Activated CD4-positive, alpha-beta T cell treated with anti-CD3 and anti-CD28 coated beads, Interleukin-2, amount 10 ng/mL, durations not matched to agents 7 days and 5 days (primary cell): Measurements from ENCODE around the gene FGFR3. TPM values are rescaled to one million over a fixed set of nuclear protein-coding genes. Genes with fewer than 3 reads are reported as not detected.

ENCODE experiments used
- CTCF ChIA-PET: fragments of 350-600 bp; sonication (Branson Sonifier 250); formaldehyde crosslinking; loops from one replicate; lab custom pipeline; 2021; ENCODE audit warnings: antibody characterized with exemption; lab: Charles Lee
- POLR2A ChIA-PET: fragments of 350-600 bp; sonication (Branson Sonifier 250); formaldehyde crosslinking; loops from one replicate; lab custom pipeline; 2021; ENCODE audit warnings: antibody characterized with exemption; lab: Charles Lee
- DNase-seq: peaks from one replicate; pipeline ENCODE4 v3.0.0-alpha.2; 2020
- H3K27ac Mint-ChIP-seq: one replicate; pipeline ENCODE4 v1.8.0; 2021; ENCODE audit warnings: mild to moderate bottlenecking, moderate library complexity, mixed read lengths
- H3K27me3 Mint-ChIP-seq: one replicate; pipeline ENCODE4 v1.8.0; 2021; ENCODE audit warnings: mixed read lengths
- H3K36me3 Mint-ChIP-seq: one replicate; pipeline ENCODE4 v1.8.0; 2021; ENCODE audit warnings: low read depth, mixed read lengths
- H3K4me1 Mint-ChIP-seq: one replicate; pipeline ENCODE4 v1.8.0; 2021; ENCODE audit warnings: mixed read lengths
- H3K4me3 Mint-ChIP-seq: one replicate; pipeline ENCODE4 v1.8.0; 2021; ENCODE audit warnings: mild to moderate bottlenecking, moderate library complexity, mixed read lengths
- H3K9me3 Mint-ChIP-seq: one replicate; pipeline ENCODE4 v1.8.0; 2021; ENCODE audit warnings: mixed read lengths
- total RNA-seq, 2 experiments: library from RNA; stranded (reverse); gene quantifications; one replicate each; pipeline ENCODE4 v1.2.3, GENCODE V29; 2021

FGFR3 gene
- total RNA-seq, 2 experiments from 2014 or later = 0.25 to 0.27 TPM

- no peaks in the 10 kb centered on the region for H3K27me3 Mint-ChIP-seq
- DNase-seq = peak; percentile 95
- peaks cover 45% of the 10 kb centered on the region for H3K4me1 Mint-ChIP-seq
- no peaks in the 10 kb centered on the region for H3K36me3 Mint-ChIP-seq
- POLR2A ChIA-PET = interaction anchor here (1.3 kb wide), 1 partner anchor 135 kb away, joined by 3 read pairs; the partner anchor contains the start of genes TACC3 and TMEM129
- H3K4me3 Mint-ChIP-seq = peak within 1 kb of the TSS; percentile 77
- H3K9me3 Mint-ChIP-seq = no peaks in the 10 kb centered on the region
- CTCF ChIA-PET = interaction anchor here (1.7 to 2.3 kb wide), 3 partner anchors 12 to 43 kb away, joined by 4 to 10 read pairs (median 4); no protein-coding TSS in a partner anchor
- H3K27ac Mint-ChIP-seq = peak within 1 kb of the TSS; percentile 82
Measured at GRCh38 chr4:1856071-1856942, 63.2 kb downstream of the FGFR3 start, which contains the start of gene LETM1. TSS of gene LETM1 (minus strand) at chr4:1856156. CDS start at chr4:1855950, 206 bp downstream.

DNA sequence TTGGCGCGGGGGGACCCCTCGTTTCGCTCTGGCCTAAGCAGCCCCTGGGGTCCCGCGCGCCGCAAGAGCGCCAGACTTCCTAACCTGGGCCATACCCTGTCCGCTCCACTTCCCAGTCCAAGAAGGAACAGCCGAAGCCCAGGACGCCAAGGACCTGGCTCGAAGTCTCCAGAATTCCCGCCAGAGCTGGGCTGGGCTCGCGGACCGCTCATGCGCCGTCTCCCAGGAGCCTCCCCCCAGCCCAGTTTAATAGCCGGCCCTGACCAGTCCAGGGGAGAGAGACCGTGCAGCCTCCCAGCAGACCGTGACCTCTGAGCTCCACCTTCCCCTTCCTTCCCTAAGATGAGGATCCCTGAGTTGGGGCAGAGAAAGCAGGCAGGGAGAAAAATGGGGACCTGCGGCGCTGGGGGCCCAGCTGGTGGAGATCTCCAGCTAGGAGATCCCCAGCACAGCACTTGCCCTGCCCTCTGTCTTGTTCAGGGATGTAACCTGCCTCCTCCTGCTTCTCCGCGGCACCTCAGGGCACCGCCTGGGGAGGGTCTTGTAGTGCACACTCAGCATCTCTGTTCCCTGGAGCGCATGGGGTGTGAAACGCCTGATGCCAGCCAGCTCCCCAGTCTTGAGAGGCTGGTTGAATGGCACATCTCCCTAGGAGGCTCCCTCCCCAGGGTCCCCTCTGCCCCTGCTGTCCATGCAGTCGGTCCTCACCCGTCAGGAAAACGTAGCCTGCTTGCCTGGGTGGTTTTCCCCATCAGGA is 64.0 kb downstream of the FGFR3 start:
- ChIA-PET POLR2A (interaction anchor here (1.3 kb wide), 1 partner anchor 136 kb away, joined by 3 read pairs; the partner anchor contains the start of genes TACC3 and TMEM129), CTCF (interaction anchor here (1.7 to 2.3 kb wide), 3 partner anchors 11 to 42 kb away, joined by 4 to 10 read pairs (median 4); no protein-coding TSS in a partner anchor)
- H3K4me1 Mint-ChIP-seq = peaks cover 43% of the 10 kb centered on the region
- H3K4me3 Mint-ChIP-seq = peak overlapping the region; percentile 77
- H3K27ac Mint-ChIP-seq = peak overlapping the region; percentile 80
- DNase-seq = no peak
- no peaks in the 10 kb centered on the region for H3K36me3 Mint-ChIP-seq
- no peaks in the 10 kb centered on the region for H3K9me3 Mint-ChIP-seq
- H3K27me3 Mint-ChIP-seq = no peaks in the 10 kb centered on the region

DNA sequence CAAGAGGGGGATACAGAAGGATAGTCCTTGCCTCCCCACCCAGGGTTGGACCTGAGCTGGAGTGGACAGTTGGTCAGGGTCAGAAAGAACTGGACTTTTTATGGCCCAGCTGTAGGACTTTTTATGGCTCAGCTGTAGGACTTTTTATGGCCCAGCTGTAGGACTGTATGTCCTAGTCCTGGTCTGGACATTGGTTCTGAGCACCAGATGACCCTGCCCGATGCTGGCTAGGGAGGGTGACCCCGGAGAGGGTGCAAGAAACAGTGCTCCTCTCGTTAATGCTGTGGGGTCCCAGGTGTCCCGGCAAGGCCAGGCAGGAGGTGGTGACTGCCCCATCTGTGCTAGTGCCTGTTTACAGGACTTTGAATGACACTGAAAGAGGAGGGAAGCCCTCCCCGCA is 64.8 kb downstream of the FGFR3 start:
- POLR2A ChIA-PET = no interaction called here
- Mint-ChIP-seq H3K9me3 (no peaks in the 10 kb centered on the region), H3K27ac (no peak overlapping the region), H3K4me1 (peaks cover 44% of the 10 kb centered on the region), H3K36me3 (no peaks in the 10 kb centered on the region), H3K4me3 (no peak overlapping the region), H3K27me3 (no peaks in the 10 kb centered on the region)
- CTCF ChIA-PET = interaction anchor here (0.6 to 2.0 kb wide), 3 partner anchors 9 to 41 kb away, joined by 3 to 4 read pairs (median 4); no protein-coding TSS in a partner anchor
- no peak for DNase-seq

Other genes with a start within 250 kb of the FGFR3 start
- 1 to 10 TPM in 1 of 2 experiments, under 1 TPM in 1; 0.99 to 1.6 TPM for gene FAM53A, start 109.0 kb upstream of the FGFR3 start, total RNA-seq
- 100 to 1,000 TPM; 116 to 137 TPM for gene SLBP, start 81.0 kb upstream of the FGFR3 start, total RNA-seq
- gene TMEM129, start 72.0 kb upstream of the FGFR3 start, total RNA-seq = 10 to 100 TPM; 20.9 to 22.3 TPM
- gene TACC3, start 71.8 kb upstream of the FGFR3 start, total RNA-seq = 100 to 1,000 TPM; 301 to 305 TPM
- gene LETM1, start 62.9 kb downstream of the FGFR3 start, total RNA-seq = 10 to 100 TPM; 40.7 to 49.5 TPM
- gene NSD2, start 78.1 kb downstream of the FGFR3 start, total RNA-seq = 100 to 1,000 TPM; 248 to 271 TPM
- gene NELFA, start 215.7 kb downstream of the FGFR3 start, total RNA-seq = 10 to 100 TPM; 34.7 to 36.2 TPM